ENCODE results near the gene KNOP1.
"Not testable (repeated sequence)": the region's sequence is repeated elsewhere in the genome, so short reads cannot be mapped to it uniquely, and the experiment has no call there.

Gene KNOP1

GRCh38 chr16:19745286-19746010, 27.4 kb upstream of the KNOP1 start:
- DNase-seq = no peak

- DNase-seq = no peak
Measured at GRCh38 chr16:19744670-19745069, 26.6 kb upstream of the KNOP1 start.

DNA sequence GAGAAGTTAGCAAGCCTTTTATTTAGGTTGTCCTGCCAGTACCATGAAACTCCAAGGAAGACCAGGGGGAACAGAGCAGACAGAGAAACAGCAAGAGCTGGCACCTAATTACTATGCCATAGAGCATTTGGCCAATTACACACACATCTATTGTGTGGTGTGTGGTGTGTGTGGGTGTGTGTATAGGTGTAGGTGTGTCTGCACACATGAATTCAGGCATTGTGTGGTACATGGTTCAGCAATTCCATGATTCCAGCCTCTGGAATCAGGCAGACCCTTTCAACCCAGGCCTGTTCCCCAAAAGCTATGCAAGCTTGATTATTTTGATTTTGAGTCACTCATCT, 25.8 kb upstream of the KNOP1 start:
- DNase-seq = no peak

GRCh38 chr16:19741354-19741753, 23.3 kb upstream of the KNOP1 start:
- DNase-seq = no peak

GRCh38 chr16:19737306-19738038, 19.4 kb upstream of the KNOP1 start:
- DNase-seq = no peak

GRCh38 chr16:19735074-19735867, 17.2 kb upstream of the KNOP1 start:
- no peak for DNase-seq

GRCh38 chr16:19733551-19733950, 15.5 kb upstream of the KNOP1 start:
- DNase-seq = no peak

DNA sequence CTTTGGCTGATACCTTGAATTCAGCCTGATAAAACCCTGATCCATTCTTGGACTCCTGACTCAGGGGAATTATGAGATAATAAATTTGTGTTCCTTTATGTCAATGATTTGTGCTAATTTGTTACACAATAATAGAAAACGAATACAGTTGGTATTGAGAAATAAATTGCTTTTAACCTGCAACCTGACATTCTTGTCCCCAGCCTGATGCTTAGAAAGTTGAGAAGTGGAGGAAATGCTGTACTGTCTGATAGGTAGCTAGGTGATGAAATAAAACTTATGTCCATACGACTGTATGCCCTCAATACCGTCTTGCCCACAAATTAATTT, 10.6 kb upstream of the KNOP1 start:
- DNase-seq = no peak

DNA sequence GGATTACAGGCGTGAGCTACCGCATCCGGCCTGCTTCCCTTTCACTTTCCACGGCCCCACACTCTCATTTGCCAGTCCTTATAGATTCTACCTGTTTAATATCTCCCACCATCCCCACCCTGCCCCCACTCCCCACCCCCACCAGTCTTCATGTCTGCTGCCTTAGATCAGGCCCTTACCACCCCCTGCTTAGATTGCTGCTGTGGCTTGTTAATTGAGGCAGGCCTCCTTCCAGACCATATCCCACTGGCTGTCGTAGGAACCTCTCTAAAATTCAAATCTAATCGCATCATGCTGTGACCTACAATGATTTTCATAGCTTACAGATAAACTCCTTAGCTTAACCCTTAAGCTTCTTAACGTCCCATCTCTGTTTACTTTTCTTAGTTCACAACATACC, 5.0 kb upstream of the KNOP1 start:
- no peak for DNase-seq

- no peak for DNase-seq
Measured at GRCh38 chr16:19722269-19722952, 4.4 kb upstream of the KNOP1 start.

GRCh38 chr16:19718624-19718965, 568 bp upstream of the KNOP1 start:
- no peak for DNase-seq

GRCh38 chr16:19717314-19717713, 713 bp downstream of the KNOP1 start:
- DNase-seq = no peak

- not testable (repeated sequence) for DNase-seq
Measured at GRCh38 chr16:19716728-19717127, 1.3 kb downstream of the KNOP1 start.

- no peak for DNase-seq
Measured at GRCh38 chr16:19716183-19716582, 1.8 kb downstream of the KNOP1 start.

DNA sequence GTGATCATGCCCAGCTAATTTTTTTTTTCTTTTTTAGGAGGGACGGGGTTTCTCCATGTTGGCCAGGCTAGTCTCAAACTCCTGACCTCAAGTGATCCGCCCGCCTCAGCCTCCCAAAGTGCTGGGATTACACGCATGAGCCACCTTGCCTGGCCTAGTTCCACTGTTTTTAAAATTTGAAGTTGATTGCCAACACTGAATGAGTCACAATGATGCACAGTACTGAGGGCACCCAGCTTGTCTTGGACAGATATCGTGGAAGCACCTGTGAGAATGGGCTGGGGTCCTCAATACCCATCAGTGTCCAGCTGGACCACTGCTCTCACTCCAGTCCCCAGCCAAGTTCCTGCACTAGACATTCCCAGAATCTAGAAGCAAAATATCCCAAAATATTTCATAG, 2.5 kb downstream of the KNOP1 start:
- DNase-seq = no peak

GRCh38 chr16:19713697-19714096, 4.3 kb downstream of the KNOP1 start:
- no peak for DNase-seq

DNA sequence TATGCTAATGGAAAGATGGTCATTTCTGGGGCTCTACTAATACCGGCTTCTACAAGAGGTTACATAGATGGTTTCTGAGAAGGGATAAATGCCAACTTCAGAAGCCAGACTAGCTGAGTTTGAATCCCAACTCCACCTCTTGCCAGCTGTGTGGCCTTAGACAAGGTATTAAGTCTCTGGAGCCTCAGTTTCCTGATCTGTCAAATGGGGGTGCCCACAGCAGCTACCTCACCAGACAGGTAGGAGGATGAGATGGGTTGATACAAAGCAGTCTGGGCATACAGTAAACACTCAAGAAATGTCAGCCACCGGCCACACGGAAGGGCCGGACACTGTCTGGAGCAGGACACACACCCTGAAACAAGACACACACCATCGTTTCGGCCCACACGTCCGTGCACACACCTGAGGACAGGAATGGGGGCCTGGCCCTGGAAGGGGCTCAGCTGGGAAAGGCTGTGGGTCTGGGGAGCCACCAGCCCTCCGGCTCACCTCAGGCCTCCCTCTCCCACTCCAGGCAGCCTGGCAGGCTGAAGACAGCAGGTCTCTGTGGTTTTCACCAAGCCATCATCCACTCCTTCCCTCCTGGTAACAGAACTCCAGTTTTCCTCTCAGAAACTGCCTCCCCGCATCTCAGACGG, 5.5 kb downstream of the KNOP1 start:
- DNase-seq = no peak

GRCh38 chr16:19711643-19712042, 6.4 kb downstream of the KNOP1 start:
- no peak for DNase-seq

- DNase-seq = no peak
Measured at GRCh38 chr16:19710991-19711545, 7.0 kb downstream of the KNOP1 start.

GRCh38 chr16:19710191-19710908, 7.7 kb downstream of the KNOP1 start:
- no peak for DNase-seq

DNA sequence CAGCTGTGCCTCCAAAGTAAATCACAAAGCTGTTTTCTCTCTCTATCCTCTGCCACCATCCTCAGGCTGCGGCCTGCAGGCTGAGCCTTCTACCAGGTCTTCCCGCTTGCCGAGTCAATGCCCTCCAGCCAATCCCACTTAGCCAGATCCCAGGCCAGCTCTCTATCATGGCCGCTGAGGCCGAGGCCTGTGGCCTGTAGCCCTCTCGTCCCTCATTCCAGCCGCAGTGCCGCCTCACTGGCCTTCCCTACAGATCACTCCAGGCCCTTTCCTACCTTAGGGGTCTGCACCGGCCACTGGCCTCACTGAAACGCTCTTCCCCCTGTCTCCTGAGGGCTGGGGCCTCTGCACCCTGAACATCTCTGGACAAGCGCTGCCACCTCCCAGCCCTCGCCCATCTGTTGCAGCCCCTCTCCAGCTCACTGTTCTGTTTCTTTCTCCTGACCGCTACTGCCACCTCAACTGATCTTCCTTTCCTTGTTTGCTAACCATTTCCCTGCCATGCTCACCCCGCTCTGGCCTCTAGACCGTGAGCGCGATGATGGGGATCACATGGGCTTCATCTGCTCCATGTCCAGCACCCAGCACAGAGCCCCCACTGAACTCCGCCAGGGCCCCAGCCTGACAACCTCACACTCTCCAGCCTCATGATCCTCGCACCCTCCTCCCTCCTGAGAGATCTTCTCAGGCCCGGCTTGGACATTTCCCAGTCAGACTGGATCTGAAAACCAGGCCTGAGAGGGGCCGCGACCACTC, 8.5 kb downstream of the KNOP1 start:
- no peak for DNase-seq
